Activated CD4-positive, alpha-beta memory T cell treated with anti-CD3 and anti-CD28 coated beads, Interleukin-2, amount 10 ng/mL, durations not matched to agents 7 days and 5 days (primary cell): Measurements from ENCODE around the gene ASIC2. TPM values are rescaled to one million over a fixed set of nuclear protein-coding genes. Genes with fewer than 3 reads are reported as not detected.

Source experiments
- CTCF ChIA-PET: fragments of 350-600 bp; sonication (Branson Sonifier 250); formaldehyde crosslinking; loops from one replicate; lab custom pipeline; 2021; ENCODE audit warnings: antibody characterized with exemption, inconsistent platforms; lab: Charles Lee
- POLR2A ChIA-PET: fragments of 350-600 bp; sonication (Branson Sonifier 250); formaldehyde crosslinking; loops from one replicate; lab custom pipeline; 2021; ENCODE audit warnings: antibody characterized with exemption; lab: Charles Lee
- DNase-seq: peaks from one replicate; pipeline ENCODE4 v3.0.0-alpha.2; 2020
- H3K27ac Mint-ChIP-seq: one replicate; pipeline ENCODE4 v1.8.0; 2021; ENCODE audit warnings: mild to moderate bottlenecking, mixed read lengths
- H3K27me3 Mint-ChIP-seq: one replicate; pipeline ENCODE4 v1.8.0; 2021; ENCODE audit warnings: mixed read lengths
- H3K36me3 Mint-ChIP-seq: one replicate; pipeline ENCODE4 v1.8.0; 2021; ENCODE audit warnings: low read depth, mixed read lengths
- H3K4me1 Mint-ChIP-seq: one replicate; pipeline ENCODE4 v1.8.0; 2021; ENCODE audit warnings: mixed read lengths
- H3K4me3 Mint-ChIP-seq: one replicate; pipeline ENCODE4 v1.8.0; 2021; ENCODE audit warnings: mild to moderate bottlenecking, mixed read lengths
- H3K9me3 Mint-ChIP-seq: one replicate; pipeline ENCODE4 v1.8.0; 2021; ENCODE audit warnings: mixed read lengths
- total RNA-seq, 2 experiments: library from RNA; stranded (reverse); gene quantifications; one replicate each; pipeline ENCODE4 v1.2.3, GENCODE V29; 2021

ASIC2 gene
- total RNA-seq, 2 experiments from 2014 or later = not detected

- Mint-ChIP-seq H3K27ac (no peak overlapping the region), H3K27me3 (peaks cover 4% of the 10 kb centered on the region), H3K4me1 (no peaks in the 10 kb centered on the region), H3K9me3 (no peaks in the 10 kb centered on the region), H3K36me3 (no peaks in the 10 kb centered on the region), H3K4me3 (no peak overlapping the region)
- DNase-seq = no peak
- ChIA-PET POLR2A (no interaction called here), CTCF (no interaction called here)
These were observed 15.5 kb downstream of the ASIC2 start for GRCh38 chr17:33277436-33278100.

- CTCF ChIA-PET = no interaction called here
- no peak for DNase-seq
- H3K4me3 Mint-ChIP-seq = no peak overlapping the region
- H3K36me3 Mint-ChIP-seq = no peaks in the 10 kb centered on the region
- H3K4me1 Mint-ChIP-seq = no peaks in the 10 kb centered on the region
- no peak overlapping the region for H3K27ac Mint-ChIP-seq
- H3K27me3 Mint-ChIP-seq = no peaks in the 10 kb centered on the region
- no peaks in the 10 kb centered on the region for H3K9me3 Mint-ChIP-seq
- POLR2A ChIA-PET = no interaction called here
These were observed 19.2 kb downstream of the ASIC2 start for GRCh38 chr17:33273743-33274410.

GRCh38 chr17:33273271-33273670 lies 19.8 kb downstream of the ASIC2 start:
- no peaks in the 10 kb centered on the region for H3K36me3 Mint-ChIP-seq
- H3K9me3 Mint-ChIP-seq = no peaks in the 10 kb centered on the region
- H3K27ac Mint-ChIP-seq = no peak overlapping the region
- H3K4me1 Mint-ChIP-seq = no peaks in the 10 kb centered on the region
- DNase-seq = no peak
- POLR2A ChIA-PET = no interaction called here
- H3K27me3 Mint-ChIP-seq = no peaks in the 10 kb centered on the region
- CTCF ChIA-PET = no interaction called here
- H3K4me3 Mint-ChIP-seq = no peak overlapping the region

- Mint-ChIP-seq H3K36me3 (no peaks in the 10 kb centered on the region), H3K27ac (no peak overlapping the region), H3K27me3 (no peaks in the 10 kb centered on the region), H3K9me3 (no peaks in the 10 kb centered on the region), H3K4me3 (no peak overlapping the region), H3K4me1 (no peaks in the 10 kb centered on the region)
- ChIA-PET CTCF (no interaction called here), POLR2A (no interaction called here)
- DNase-seq = no peak
These were observed 20.7 kb downstream of the ASIC2 start for GRCh38 chr17:33272438-33272837.

GRCh38 chr17:33269337-33270060 lies 23.6 kb downstream of the ASIC2 start:
- H3K27ac Mint-ChIP-seq = no peak overlapping the region
- H3K4me1 Mint-ChIP-seq = no peaks in the 10 kb centered on the region
- H3K27me3 Mint-ChIP-seq = no peaks in the 10 kb centered on the region
- ChIA-PET POLR2A (no interaction called here), CTCF (no interaction called here)
- H3K36me3 Mint-ChIP-seq = no peaks in the 10 kb centered on the region
- DNase-seq = no peak
- no peaks in the 10 kb centered on the region for H3K9me3 Mint-ChIP-seq
- H3K4me3 Mint-ChIP-seq = no peak overlapping the region

GRCh38 chr17:33267851-33268548 lies 25.1 kb downstream of the ASIC2 start:
- ChIA-PET POLR2A (no interaction called here), CTCF (no interaction called here)
- DNase-seq = no peak
- no peak overlapping the region for H3K27ac Mint-ChIP-seq
- no peak overlapping the region for H3K4me3 Mint-ChIP-seq
- H3K9me3 Mint-ChIP-seq = no peaks in the 10 kb centered on the region
- H3K27me3 Mint-ChIP-seq = no peaks in the 10 kb centered on the region
- H3K4me1 Mint-ChIP-seq = no peaks in the 10 kb centered on the region
- no peaks in the 10 kb centered on the region for H3K36me3 Mint-ChIP-seq

GRCh38 chr17:33267271-33267790 lies 25.8 kb downstream of the ASIC2 start:
- DNase-seq = no peak
- Mint-ChIP-seq H3K4me3 (no peak overlapping the region), H3K36me3 (no peaks in the 10 kb centered on the region), H3K27ac (no peak overlapping the region), H3K9me3 (no peaks in the 10 kb centered on the region), H3K27me3 (no peaks in the 10 kb centered on the region), H3K4me1 (no peaks in the 10 kb centered on the region)
- POLR2A ChIA-PET = no interaction called here
- CTCF ChIA-PET = no interaction called here

GRCh38 chr17:33266611-33267010 lies 26.5 kb downstream of the ASIC2 start:
- Mint-ChIP-seq H3K4me3 (no peak overlapping the region), H3K27me3 (no peaks in the 10 kb centered on the region), H3K27ac (no peak overlapping the region), H3K36me3 (no peaks in the 10 kb centered on the region), H3K9me3 (no peaks in the 10 kb centered on the region), H3K4me1 (no peaks in the 10 kb centered on the region)
- POLR2A ChIA-PET = no interaction called here
- CTCF ChIA-PET = no interaction called here
- DNase-seq = no peak

GRCh38 chr17:33266116-33266515 lies 27.0 kb downstream of the ASIC2 start:
- ChIA-PET CTCF (no interaction called here), POLR2A (no interaction called here)
- H3K4me3 Mint-ChIP-seq = no peak overlapping the region
- no peaks in the 10 kb centered on the region for H3K36me3 Mint-ChIP-seq
- no peak for DNase-seq
- H3K4me1 Mint-ChIP-seq = no peaks in the 10 kb centered on the region
- H3K27ac Mint-ChIP-seq = no peak overlapping the region
- no peaks in the 10 kb centered on the region for H3K27me3 Mint-ChIP-seq
- no peaks in the 10 kb centered on the region for H3K9me3 Mint-ChIP-seq

GRCh38 chr17:33263396-33263795 lies 29.7 kb downstream of the ASIC2 start:
- POLR2A ChIA-PET = no interaction called here
- H3K4me1 Mint-ChIP-seq = no peaks in the 10 kb centered on the region
- H3K27me3 Mint-ChIP-seq = peaks cover 1% of the 10 kb centered on the region
- no peak overlapping the region for H3K4me3 Mint-ChIP-seq
- no peaks in the 10 kb centered on the region for H3K36me3 Mint-ChIP-seq
- CTCF ChIA-PET = no interaction called here
- H3K27ac Mint-ChIP-seq = no peak overlapping the region
- H3K9me3 Mint-ChIP-seq = no peaks in the 10 kb centered on the region
- DNase-seq = no peak

GRCh38 chr17:33262266-33263123 lies 30.6 kb downstream of the ASIC2 start:
- H3K4me3 Mint-ChIP-seq = no peak overlapping the region
- no peak overlapping the region for H3K27ac Mint-ChIP-seq
- no peaks in the 10 kb centered on the region for H3K36me3 Mint-ChIP-seq
- CTCF ChIA-PET = no interaction called here
- no peak for DNase-seq
- H3K9me3 Mint-ChIP-seq = no peaks in the 10 kb centered on the region
- peaks cover 1% of the 10 kb centered on the region for H3K27me3 Mint-ChIP-seq
- POLR2A ChIA-PET = no interaction called here
- H3K4me1 Mint-ChIP-seq = no peaks in the 10 kb centered on the region

- H3K27me3 Mint-ChIP-seq = peaks cover 1% of the 10 kb centered on the region
- no peak overlapping the region for H3K4me3 Mint-ChIP-seq
- H3K27ac Mint-ChIP-seq = no peak overlapping the region
- no peaks in the 10 kb centered on the region for H3K36me3 Mint-ChIP-seq
- ChIA-PET CTCF (no interaction called here), POLR2A (no interaction called here)
- no peaks in the 10 kb centered on the region for H3K9me3 Mint-ChIP-seq
- no peak for DNase-seq
- H3K4me1 Mint-ChIP-seq = no peaks in the 10 kb centered on the region
These were observed 31.3 kb downstream of the ASIC2 start for GRCh38 chr17:33261820-33262219.
